ENCODE measurements around the gene SUGP1.

SUGP1 gene

DNA sequence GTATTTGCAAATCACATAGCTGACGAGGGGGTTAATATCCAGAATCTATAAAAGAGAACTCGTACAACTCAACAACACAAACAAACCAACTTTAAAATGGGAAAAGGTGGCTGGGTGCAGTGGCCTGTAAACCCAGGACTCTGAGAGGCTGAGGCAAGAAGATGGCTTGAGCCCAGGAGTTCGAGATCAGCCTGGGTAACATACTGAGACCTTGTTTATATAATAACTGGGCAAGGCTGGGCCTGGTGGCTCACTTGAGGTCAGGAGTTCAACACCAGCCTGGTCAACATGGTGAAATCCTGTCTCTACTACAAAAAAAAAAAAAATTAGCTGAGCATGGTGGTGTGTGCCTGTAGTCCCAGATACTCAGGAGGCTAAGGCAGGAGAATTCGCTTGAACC is 25.4 kb downstream of the SUGP1 start:
- no peak for DNase-seq

DNA sequence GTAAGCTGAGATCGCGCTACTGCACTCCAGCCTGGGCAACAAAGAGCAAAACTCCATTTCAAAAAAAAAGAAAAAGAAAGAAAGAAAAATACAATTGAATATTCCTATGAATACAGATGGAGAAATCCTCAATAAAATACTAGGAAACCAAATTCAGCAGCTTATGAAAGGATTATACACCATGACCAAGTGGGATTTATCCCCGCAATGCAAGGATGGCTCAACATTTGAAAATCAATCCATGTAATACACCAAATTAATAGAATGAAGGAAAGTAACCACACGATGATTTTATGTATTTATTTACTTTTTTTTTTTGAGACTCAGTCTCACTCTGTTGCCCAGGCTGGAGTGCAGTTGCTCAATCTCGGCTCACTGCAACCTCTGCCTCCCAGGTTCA is 27.7 kb downstream of the SUGP1 start:
- no peak for DNase-seq

DNA sequence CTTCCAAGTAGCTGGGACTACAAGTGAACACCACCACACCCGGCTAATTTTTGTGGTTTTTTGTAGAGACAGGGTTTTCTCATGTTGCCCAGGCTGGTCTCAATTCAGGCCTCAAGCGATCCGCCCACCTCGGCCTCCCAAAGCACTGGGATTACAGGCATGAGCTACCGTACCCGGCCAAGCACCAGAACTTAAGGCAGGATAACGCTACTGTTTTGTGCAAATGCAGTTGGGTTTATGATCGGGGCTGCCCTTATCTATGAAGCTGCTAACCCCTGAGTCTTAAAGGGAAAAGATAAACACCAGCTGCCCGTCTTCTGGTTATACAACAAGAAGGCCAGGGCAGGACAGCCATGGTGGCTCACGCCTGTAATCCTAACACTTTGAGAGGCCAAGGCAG is 34.6 kb downstream of the SUGP1 start:
- no peak for DNase-seq

DNA sequence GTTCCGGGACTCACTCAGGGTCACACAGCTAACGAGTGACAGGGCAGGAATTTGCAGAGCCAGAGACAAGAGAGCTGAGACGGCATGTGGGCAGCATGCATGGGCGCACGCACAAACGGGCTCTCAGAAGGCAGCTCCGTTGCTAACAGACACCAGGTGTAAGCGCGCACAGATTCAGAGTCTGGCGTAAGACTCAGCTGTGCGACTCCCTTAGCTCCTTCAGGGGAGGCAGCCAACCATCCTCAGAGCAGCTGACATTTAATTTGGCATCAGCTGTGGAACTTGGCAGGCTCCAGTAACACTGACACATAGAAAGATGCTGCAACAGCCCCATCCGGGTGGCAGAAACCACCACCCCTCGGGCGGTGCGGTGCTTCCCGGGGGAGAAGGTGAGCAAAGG is 39.7 kb downstream of the SUGP1 start:
- peak; percentile 19 for DNase-seq

DNA sequence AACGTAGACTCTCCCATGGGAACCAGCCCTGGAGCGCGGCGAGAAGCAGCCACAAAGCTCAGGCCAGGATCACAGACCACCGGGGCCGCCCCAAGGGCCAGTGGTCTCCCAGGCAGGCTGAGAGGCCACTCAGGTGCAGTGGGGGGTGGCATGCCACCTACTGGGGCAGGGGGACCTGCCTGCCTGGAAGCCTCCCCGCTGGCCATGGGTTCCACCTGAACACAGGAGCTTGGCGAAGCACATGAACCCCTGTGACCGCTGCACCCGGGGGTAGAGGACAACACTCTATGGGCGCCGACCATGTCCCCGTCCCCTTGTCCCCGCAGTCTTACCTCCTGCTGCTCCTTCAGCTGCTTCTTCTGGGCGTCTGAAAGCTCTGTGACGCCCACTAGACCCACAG is 40.5 kb downstream of the SUGP1 start:
- DNase-seq, result no peak

DNA sequence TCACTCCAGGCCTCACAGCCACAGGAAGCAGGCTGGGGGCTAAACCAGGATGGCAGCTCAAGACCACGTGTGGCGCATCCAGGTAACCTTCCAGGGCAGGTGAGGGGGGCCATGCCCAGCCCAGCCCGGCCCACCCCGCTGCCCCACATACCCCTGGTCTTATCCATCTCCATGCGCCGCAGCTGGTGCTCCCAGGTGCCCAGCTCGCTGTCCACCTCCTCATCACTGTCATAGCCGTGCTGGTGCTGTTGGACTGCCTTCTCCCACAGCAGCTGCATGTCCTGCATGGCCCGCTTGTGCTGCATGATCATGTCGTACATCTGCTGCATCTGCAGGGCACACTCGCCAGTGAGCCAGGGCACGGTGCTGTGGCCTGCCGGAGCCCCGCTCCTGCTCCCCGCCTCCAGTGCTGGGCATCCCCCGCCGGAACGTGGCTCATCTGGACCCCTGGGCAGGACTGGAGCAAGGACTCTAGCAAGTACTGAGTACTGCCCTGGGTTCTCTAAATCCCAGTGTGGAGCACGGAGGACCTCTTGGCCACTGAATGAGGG is 41.2 kb downstream of the SUGP1 start:
- no peak for DNase-seq

DNA sequence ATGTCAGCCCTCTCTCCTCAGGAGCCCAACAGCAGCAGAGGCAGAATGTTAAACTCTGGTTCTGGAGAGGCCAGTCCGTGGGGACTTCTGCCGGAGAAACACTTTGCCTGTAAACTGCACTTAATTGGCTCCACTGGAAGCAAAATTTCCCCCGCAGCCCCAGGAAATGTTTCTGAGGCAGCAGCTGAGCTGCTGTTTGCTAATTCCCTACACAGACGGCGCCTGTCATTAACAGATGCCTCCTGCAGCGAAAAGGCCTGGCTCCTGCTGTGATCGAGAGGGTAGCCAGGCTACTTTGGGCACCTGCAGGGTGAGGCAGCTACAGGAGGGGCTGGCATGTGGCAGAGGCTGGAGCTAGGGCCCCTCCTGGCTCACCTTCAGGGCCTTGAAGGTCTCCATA is 42.0 kb downstream of the SUGP1 start:
- no peak for DNase-seq

DNA sequence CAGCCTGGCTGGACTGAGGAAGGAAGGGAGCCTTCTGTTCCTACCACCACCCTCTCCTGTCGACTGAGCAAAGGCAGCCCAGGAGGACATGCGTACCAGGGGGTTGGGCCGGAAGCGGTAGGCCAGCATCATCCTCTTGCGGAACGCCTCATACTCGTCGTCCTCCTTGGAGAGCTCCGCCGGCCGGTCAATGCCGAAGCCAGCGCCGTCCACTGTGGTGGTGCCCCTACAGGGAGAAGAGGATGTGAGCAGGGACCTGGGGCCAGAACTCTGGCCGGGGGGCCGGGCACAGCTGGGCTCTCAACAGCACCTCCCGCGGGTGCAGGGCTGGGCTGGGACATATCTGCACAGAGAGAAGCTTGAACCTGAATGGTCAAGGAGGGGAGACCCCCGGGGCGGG is 43.5 kb downstream of the SUGP1 start:
- no peak for DNase-seq

DNA sequence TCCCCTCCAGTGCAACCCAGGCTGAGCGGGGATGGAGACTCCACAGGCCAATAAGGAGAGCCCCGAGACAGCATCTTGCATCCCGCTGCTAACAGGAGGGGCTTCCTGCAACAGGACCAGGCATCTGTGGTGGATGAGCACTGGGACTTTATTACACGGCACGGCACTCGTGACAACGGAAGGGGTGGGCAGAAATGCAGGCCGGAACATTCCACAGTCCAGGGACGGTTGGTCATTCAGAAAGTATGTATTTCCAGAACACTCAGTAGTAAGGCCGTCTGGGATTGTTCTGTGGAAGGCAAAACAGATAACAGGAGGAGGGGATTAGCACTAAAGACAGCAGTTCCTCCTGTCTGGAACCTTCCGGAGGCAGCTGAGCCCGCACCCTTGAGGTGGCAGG is 43.9 kb downstream of the SUGP1 start:
- no peak for DNase-seq

DNA sequence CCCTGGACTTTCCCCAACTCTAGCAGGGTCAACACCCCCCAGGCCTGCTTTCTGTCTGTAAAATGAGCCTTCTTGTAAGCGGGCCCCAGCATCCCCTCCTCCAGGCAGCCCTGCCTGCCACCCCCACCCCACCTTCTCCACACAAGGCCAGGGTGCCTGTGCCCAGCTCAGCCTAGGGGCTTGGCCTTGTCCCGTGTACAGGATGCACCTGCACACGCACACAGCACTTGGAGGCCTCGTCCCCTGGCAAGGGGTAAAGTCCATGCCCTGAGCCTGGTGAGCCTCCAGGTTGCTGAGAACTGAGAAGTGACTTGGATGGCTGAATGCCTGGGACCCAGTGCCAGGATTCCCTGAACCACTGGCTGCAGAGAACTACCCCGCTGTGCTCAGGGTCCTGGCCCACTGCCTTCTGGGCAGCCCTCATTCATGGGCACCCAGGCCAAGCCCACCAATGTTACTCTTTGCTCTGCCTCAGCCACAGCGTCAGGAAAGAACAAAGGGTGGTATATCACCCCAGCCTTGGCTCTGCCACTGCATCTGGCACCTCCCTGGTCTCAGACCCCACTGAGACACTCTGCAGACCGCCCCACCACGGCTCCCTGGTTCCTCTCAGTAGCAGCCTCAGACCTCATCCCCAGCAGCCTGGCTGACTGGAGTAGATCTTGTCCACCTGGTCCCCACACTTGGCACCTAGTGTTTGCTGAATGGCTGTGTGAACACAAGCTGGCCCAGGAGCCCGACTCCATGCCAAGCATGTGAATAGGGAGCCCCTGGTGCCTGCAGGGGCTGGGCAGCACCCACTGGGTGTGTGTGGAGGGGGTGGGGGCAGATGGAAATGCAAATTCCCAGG is 45.4 kb downstream of the SUGP1 start:
- peak; percentile 10 for DNase-seq

DNA sequence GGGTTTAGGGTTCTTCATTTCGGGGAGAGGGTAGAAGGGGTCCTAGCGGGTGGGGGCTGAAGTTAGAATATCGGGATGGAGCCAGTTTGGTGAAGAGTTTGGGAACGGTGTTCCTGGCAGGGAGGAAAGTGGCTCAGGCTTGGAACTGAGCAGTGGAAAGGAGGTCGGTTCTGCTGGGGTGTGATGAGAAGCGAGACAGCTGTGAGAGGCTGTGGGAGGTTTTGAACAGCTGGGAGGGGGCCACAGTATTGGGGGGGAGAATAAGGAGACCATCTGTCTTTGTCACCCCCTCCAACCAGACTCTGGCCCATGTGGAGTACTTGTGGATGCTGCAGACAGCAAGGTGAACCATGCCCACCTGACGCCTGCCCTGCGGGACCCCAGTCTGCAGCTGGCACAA is 46.2 kb downstream of the SUGP1 start:
- DNase-seq, result no peak

DNA sequence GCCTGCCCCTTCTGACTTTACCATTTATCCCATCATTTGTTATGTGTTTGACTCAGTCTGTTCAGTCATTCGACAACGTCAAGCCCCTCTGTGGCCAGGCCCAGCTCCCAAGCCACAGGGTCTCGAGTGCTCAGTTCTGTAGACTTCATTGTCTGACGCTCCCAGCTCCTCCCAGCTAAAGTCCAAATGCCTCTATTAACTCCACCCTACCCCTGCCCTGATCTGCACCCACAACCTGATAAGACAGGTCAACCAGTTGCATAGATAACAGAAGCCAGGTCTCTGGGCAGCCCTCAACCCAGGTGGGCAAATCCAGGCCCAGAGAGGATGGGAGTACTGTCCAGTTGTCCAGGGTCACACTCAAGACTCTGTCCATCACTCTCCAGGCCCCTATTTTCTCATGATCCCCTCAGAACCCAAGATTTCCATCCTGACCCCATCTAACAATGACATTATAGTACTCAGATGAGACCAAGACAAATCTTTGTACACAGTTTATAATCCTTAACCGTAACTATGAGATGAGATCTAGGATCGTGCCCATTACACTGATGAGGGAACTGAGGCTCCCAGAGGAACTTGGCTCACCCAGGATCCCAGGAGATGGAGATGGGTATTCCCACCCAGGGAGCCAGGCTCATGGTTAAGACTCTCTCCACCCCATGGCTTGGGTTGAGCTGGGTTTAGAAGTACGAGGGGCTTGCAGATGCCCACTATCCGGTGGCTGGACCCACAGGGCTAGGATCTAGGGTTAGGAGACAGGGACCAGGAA is 48.3 kb downstream of the SUGP1 start:
- no peak for DNase-seq

DNA sequence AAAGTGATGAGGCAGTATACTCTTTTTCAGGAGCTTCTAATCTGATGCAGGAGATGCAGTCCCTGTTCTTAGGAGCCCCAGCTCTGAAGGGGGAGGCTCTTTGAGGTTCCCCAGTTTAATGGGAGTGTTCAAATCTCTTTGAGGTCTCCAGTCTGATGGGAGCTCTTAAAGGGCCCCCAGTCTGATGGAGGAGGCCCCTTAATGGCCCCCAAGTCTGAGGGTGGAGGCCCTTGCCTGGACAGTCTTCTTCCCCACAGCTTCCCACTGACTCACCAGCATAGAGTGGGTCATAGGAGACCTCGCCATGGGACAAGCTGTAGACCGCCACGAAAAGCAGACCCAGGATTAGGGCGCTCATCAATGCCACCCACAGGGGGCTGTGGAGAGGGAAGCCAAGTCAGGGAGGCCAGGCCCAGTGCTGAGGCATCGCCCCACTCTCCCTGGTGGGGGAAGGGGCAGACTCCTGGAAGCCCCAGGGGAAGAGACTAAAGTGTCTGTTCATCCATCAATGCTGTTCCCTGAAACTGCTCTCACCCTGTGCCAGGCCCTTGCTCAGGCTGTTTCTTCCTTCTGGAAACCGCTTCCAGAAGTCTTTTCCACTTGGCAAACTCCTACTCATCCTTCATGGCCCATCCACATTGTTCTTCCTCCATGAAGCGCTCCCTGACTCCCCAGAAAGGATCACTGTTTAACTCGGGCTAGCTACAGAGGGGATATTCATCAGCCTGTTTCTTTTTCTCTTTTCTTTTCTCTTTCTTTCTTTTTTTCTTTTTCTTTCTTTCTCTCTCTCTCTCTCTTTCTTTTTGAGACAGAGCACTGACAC is 49.3 kb downstream of the SUGP1 start:
- DNase-seq, result no peak

DNA sequence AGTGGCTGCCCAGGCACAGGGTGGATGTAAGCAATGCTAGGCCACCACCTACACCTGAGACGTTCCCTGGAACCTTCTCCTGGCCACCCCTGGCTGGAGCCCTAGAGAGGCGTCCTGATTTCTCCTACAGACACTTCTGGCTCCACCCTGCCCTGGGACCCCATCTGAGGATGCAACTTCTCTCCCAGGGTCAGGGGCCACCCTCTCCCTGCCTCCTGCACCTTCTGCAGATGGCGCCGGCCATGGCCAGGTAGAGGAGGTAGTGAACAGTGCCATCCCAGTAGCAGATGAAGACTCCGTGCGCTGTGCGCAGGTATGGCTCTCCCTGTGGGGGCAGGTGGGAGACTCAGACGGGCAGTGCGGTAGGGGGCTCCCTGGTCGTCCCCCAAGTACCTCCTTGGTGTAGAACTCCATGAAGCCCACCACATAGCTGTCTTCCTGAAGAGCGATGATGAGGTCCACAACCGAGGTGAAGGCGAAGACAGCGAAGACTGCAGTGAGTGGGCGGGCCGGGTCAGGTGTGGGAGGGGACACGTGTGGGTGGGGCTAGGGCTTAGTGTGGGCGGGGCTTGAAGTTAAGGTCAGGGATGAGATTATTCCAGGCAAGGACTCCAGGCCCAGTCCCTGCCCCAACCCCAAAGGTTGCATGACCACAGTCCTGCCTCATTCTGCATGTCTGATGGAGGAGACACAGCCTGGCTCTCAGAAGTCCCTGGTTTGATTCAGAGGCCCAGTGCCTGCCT is 50.2 kb downstream of the SUGP1 start:
- DNase-seq, result no peak

DNA sequence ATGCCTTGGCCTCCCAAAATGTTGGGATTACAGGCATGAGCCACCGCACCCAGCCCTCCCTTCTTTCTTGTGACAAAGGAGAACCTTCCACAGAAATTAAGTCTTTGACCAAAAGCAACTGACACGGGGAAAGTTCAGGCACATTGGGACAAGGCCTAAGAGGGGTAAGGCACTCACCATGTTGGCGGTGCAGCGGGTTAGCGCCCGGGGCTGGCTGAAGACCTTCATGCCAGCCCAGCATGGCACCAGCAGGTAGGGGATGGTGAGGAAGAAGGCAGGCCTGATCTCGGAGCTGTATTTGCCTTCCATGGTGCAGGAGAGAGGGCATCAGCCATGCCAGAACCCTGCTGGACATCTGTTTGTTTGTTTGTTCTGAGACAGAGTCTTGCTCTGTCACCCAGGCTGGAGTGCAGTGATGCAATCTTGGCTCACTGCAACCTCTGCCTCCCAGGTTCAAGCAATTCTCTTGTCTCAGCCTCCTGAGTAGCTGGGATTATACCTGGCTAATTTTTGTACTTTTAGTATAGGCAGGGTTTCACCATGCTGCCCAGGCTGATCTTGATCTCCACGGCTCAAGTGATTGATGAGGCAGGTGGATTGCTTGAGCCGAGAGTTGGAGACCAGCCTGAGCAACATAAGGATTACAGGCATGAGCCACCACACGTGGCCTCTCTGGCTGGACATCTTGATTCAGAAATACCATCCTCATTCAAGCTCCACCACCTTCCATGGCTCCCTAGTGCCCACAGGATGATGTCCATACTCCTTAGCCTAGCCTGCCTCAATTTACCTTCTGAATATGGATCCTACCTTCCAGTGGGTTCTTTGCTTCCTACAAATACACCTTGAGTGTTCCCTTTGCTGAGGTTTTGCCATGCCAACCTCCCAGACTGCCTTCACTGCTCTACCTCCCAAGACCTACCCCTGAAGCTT is 51.6 kb downstream of the SUGP1 start:
- DNase-seq, result no peak

DNA sequence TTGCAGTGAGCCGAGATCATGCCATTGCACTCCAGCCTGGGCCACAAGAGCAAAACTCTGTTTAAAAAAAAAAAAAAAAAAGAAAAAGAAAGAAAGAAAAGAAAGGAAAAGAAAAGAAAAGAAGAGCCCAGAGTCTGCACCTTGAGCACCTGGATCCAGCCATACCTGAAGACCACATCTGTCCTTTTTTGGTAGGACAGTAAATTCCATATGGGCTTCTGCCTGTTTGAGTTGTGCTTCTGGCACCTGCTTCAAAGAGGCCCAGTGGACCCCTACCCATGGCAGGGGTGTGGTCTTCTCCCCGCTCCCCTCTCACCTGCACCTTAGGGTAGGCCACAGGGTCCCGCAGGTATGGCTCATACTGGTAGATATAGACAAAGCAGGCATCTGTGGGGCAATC is 53.0 kb downstream of the SUGP1 start:
- no peak for DNase-seq

DNA sequence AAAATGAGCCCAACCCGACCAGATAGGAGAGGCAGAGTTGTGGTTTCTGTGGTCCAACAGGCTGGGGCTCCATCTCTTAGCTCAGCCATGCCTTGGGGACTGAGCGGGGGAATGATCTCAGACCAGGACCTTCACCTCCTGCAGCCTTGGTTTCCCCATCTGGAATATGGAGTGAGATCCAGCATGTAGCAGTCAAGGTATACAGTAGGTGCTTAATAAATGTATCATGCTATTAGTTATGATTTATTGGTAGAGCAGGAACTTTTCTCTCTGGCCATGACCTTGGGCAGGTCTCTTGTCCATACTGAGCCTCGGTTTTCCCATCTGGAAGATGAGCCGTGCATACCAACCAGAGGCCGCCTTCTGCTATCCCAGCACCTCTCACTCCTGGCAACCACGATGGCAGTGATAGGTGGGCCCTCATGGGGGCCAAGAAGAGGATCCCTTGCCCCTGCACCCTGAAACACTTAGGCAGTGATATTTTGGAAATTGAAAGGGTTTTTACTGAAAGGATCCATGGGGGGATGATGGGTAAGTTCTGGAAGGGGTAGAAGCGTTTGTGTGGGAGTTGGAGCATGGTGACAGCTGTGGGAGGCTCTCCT is 56.3 kb downstream of the SUGP1 start:
- DNase-seq, result no peak

DNA sequence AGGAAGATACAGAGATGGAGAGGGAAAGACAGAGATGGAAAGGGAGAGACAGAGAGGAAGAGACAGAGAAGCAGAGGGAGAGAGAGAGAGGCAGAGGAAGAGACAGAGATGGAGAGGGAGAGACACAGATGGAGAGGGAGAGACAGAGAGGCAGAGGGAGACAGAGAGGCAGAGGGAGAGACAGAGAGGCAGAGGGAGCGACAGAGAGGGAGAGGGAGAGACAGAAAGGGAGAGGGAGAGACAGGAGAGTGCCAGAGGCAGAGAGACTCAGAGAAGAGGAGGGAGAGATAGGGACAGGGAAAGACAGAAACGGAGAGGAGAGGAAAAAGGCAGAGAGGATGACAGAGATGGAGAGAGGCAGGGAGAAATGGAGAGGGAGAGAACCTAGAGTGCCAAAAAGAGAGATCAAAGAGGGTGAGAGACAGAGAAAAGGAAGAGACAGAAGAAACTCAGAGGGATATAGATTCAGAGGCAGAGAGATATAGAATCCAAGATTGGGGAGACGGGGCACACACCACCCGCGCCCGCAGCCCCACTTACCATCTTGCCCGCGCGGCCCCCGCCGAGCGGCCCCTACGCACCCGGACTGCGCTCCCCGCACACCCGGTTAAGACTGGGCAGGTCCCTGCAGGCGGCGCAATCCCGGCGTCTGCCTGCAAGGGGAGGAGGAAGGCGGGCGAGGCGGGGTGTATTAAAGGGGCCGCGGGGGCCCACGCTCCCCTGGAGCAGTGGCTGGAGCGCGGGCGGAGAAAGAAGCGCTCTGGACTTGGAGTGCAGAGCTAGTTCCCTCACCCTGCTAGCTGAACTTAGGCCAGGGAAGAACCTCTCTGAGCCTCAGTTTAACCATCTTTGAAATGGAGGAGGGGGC is 57.9 kb downstream of the SUGP1 start:
- no peak for DNase-seq

DNA sequence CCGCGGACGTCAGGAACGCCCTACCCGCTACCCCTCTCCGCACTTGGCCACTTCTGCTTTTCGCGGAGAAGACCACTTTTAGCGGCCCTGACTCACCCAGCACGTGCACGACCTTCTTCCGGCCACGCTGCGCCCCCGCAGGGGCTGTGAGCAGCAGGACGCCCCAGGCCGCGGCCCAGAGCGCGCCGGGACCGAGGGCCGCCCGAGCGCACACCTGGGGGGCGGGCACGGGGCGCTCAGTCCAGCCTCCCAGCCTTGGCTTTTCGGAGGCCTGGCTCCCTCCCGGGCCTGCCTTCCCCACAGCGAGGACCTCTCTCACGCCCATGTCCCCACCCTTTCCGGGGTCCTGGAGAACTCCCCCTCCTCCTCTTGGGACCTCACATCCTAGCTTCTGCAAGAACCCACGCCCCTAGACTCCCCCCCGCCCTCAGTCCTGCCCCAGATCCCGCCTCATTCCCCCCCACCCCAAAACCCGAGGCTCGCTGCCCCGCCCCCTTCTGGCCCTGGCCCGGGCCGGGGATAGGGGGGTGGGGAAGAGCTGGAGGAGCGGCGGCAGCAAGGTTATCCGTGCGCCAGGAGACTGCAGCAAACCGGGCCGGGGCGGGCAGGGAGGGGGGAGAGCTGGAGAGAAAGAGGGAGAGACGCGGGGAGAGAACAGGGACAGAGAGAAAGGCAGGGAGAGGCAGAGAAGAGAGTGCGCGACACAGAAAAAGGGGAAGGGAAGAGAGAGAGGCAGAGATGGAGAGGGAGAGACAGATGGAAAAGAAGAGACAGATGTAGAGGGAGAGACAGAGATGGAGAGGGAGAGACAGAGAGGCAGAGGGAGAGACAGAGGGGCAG is 58.7 kb downstream of the SUGP1 start:
- DNase-seq, result no peak
